Esophagus muscularis mucosa (tissue), 4 donors: ENCODE measurements around the gene SETD5.

Experiments
- EP300 ChIP-seq: sonication (generic); formaldehyde crosslinking; IDR thresholded peaks from one replicate; pipeline ENCODE4 v1.6.1; 2017; ENCODE audit warnings: antibody characterized with exemption
- POLR2A ChIP-seq: fragments of 450-650 bp; IDR thresholded peaks from one replicate; pipeline ENCODE4 v1.6.1; 2017; ENCODE audit warnings: antibody characterized with exemption, moderate library complexity, mild to moderate bottlenecking, low read depth
- POLR2AphosphoS5 ChIP-seq, 2 donors: sonication (generic); formaldehyde crosslinking; IDR thresholded peaks; one replicate each; pipeline ENCODE4 v1.6.1; 2017; ENCODE audit warnings: antibody characterized with exemption in 2 of 2
- TF ChIP-seq, protein P1 (sequence below), 3 experiments: fragments of 200-600 bp in 2 of 3; fragments of 450-650 bp in 1 of 3; sonication (generic) in 2 of 3; IDR thresholded peaks; one replicate each; pipeline ENCODE4 v1.5.1; 2017 to 2019; ENCODE audit warnings: antibody characterized with exemption in 3 of 3, mild to moderate bottlenecking in 2 of 3, moderate library complexity in 1 of 3

DNA sequence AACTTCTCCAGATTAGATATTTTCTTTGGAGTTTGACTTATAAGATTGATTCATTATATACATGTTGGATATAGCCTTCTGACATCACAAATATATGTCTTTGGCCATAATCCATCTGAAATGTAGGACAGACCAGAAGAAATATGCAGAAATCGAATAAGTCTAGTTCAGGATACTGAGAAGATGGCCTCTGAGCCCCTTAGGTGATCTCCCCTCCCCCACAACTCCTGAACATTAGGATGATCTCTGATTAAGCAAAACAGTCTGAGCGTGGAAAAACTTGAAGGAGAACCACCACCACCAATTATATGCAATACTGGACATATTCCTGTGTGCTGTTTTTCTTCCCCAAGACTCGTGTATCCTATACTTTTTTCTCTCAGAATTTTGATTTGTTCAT is 3.2 kb downstream of the SETD5 start:
- TF ChIP-seq, protein P1, sequence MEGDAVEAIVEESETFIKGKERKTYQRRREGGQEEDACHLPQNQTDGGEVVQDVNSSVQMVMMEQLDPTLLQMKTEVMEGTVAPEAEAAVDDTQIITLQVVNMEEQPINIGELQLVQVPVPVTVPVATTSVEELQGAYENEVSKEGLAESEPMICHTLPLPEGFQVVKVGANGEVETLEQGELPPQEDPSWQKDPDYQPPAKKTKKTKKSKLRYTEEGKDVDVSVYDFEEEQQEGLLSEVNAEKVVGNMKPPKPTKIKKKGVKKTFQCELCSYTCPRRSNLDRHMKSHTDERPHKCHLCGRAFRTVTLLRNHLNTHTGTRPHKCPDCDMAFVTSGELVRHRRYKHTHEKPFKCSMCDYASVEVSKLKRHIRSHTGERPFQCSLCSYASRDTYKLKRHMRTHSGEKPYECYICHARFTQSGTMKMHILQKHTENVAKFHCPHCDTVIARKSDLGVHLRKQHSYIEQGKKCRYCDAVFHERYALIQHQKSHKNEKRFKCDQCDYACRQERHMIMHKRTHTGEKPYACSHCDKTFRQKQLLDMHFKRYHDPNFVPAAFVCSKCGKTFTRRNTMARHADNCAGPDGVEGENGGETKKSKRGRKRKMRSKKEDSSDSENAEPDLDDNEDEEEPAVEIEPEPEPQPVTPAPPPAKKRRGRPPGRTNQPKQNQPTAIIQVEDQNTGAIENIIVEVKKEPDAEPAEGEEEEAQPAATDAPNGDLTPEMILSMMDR (IDR thresholded peaks at IDR 0.05): no peak
- TF ChIP-seq POLR2A (no peak), EP300 (no peak), POLR2AphosphoS5 (IDR thresholded peaks at IDR 0.05) (no peak)
